ENCODE data around the gene EMX2. TPM values are rescaled to one million over a fixed set of nuclear protein-coding genes. Genes with fewer than 3 reads are reported as not detected.

The EMX2 gene
- total RNA-seq, 4 donors from 2014 or later, result 1.0 TPM; not detected in 3

DNA sequence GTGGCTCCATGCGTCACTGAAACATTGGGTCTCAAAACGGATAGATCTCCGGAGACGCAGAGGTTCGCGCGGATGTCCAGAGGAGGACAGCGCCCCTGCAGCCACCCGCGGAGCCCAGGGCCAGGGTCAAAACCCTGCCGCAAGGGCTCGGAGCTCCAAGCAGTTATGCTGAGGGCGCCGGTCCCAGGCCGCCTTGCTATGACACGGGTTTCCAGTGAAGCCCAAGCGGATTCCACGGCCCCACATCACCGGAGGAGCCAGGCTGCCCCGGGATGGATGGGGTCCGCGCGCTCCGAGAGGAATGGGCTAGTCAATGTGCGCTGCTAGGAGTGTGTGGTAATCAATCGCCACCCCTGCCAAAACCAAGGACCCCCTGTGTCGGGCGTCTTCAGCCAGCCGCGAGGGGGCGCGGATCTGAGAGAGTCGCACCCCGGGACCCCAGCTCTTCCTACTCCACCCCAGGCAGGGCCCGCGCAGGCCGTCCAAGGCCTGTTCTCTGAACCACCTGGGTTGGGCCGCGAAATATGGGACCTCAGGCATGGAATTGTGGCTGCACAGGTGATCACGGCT lies 5.6 kb upstream of the EMX2 start:
- Histone ChIP-seq H3K9me3 (no peaks in the 10 kb centered on the region), H3K27me3 (peaks cover 50% of the 10 kb centered on the region), H3K27ac (no peak overlapping the region), H3K36me3 (no peaks in the 10 kb centered on the region), H3K4me3 (replicated peaks in 1 of 3) (no peak overlapping the region), H3K4me1 (peaks cover 16 to 32% of the 10 kb centered on the region in 2 donors)
- DNase-seq, result no peak
- TF ChIP-seq, protein P1, sequence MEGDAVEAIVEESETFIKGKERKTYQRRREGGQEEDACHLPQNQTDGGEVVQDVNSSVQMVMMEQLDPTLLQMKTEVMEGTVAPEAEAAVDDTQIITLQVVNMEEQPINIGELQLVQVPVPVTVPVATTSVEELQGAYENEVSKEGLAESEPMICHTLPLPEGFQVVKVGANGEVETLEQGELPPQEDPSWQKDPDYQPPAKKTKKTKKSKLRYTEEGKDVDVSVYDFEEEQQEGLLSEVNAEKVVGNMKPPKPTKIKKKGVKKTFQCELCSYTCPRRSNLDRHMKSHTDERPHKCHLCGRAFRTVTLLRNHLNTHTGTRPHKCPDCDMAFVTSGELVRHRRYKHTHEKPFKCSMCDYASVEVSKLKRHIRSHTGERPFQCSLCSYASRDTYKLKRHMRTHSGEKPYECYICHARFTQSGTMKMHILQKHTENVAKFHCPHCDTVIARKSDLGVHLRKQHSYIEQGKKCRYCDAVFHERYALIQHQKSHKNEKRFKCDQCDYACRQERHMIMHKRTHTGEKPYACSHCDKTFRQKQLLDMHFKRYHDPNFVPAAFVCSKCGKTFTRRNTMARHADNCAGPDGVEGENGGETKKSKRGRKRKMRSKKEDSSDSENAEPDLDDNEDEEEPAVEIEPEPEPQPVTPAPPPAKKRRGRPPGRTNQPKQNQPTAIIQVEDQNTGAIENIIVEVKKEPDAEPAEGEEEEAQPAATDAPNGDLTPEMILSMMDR (IDR thresholded peaks at IDR 0.05), result no peak
- TF ChIP-seq POLR2A (IDR thresholded peaks at IDR 0.05), result no peak
- whole genome bisulfite sequencing, 2 donors, result 5 to 13% methylated on average over 13 to 20 of the region's 40 CpGs
- intact Hi-C loops (cut with DNase I), result no loop called here

DNA sequence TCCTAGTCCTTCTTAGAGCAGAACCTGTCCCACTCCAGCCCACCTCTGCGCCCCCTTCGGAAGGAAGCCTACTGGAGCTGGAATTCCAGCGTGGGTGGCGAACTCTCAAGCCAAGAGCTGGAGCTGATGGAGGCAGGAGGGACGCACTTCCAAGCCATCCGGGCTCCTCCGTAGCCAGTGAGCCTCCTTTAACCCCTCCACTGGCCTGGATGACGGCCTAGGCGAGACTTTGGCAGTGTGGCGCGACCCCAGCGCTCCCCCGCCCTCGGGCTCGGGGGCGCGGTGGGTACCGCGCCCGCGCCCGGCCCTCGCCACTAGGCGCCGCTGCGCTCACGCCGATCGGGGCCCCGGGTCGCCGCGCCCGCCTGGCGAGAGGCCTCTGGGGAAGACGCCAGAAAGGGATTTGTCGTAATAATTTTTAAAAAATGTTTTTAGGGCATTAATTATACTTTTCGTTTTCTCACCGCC lies 5.1 kb upstream of the EMX2 start:
- DNase-seq, result peak in 1 of 2 donors; percentile 26
- Histone ChIP-seq H3K9me3 (no peaks in the 10 kb centered on the region), H3K36me3 (no peaks in the 10 kb centered on the region), H3K27me3 (peaks cover 53% of the 10 kb centered on the region), H3K4me3 (replicated peaks in 1 of 3) (no peak overlapping the region), H3K4me1 (peaks cover 16 to 37% of the 10 kb centered on the region in 2 donors), H3K27ac (no peak overlapping the region)
- intact Hi-C loops (cut with DNase I), result no loop called here
- WGBS, 2 donors, result 8 to 12% methylated on average over 13 to 20 of the region's 39 CpGs
- TF ChIP-seq, protein P1 (IDR thresholded peaks at IDR 0.05), result peak in 4 of 6 experiments; percentile 55 to 80 (median 63)
- no peak for TF ChIP-seq POLR2A (IDR thresholded peaks at IDR 0.05)

DNA sequence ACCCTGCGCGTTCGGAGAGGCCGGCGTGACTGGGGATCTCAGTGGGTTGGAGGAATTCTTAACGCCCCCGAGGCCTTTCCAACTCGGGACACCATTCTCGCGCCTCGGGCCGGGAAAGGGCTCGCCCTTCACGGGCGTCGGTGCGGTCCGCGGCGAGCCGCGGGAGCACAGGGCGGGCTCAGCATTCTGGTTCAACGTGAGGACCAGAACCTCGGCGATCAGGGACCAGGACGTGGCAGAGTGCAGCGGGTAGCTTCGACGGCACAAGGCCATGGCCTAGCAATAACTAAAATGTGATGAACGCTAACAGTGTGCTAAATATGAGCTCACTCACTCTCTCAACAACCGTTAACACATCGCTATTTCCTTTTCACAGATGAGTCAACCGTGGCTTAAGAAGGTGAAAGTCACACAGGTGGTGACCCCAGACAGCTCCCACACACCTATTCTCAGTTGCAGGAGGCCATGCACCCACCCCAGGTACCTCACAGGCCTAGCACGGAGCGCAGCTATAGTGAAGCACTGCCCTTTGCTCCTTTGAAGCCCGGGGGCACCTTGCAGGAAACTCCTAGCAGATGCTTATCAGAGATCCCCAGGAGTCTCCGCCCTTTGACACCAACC lies 4.5 kb upstream of the EMX2 start:
- WGBS, 2 donors, result 19 to 21% methylated on average over 37 to 38 of the region's 38 CpGs
- Histone ChIP-seq H3K4me3 (replicated peaks in 1 of 3) (no peak overlapping the region), H3K27me3 (peaks cover 58% of the 10 kb centered on the region), H3K9me3 (no peaks in the 10 kb centered on the region), H3K36me3 (no peaks in the 10 kb centered on the region), H3K4me1 (peaks cover 16 to 42% of the 10 kb centered on the region in 2 donors), H3K27ac (no peak overlapping the region)
- intact Hi-C loops (cut with DNase I), result no loop called here
- DNase-seq, result no peak
- no peak for TF ChIP-seq POLR2A (IDR thresholded peaks at IDR 0.05)
- TF ChIP-seq, protein P1 (IDR thresholded peaks at IDR 0.05), result no peak

DNA sequence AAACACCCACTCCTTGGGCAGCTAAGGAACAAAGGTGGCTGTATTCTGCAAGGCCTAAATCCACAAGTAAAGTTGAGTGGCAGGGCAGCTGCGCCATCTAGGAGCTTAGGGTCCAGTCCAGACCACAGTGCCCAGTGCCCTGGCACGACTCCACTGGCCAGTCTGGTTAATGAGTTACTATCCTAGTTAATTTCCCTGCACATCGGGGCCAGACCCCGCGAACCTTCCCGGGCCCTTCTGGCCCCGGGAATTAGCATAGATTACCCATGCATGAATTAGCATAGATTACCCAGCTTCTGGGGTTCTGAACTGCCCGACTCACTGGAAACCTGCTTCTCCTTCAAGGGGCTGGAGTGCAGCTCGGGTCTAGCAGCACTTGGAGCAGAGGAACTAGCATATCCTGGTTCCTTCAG lies 3.2 kb upstream of the EMX2 start:
- no peak overlapping the region for H3K4me3 ChIP-seq (replicated peaks in 1 of 3)
- WGBS, 2 donors, result 34 to 39% methylated on average over 4 to 9 of the region's 9 CpGs
- no peak overlapping the region for H3K27ac ChIP-seq
- no peaks in the 10 kb centered on the region for H3K36me3 ChIP-seq
- DNase-seq, result no peak
- peaks cover 28 to 53% of the 10 kb centered on the region in 2 donors for H3K4me1 ChIP-seq
- intact Hi-C loops (cut with DNase I), result no loop called here
- no peak for TF ChIP-seq POLR2A (IDR thresholded peaks at IDR 0.05)
- TF ChIP-seq, protein P1 (IDR thresholded peaks at IDR 0.05), result no peak
- H3K9me3 ChIP-seq, result no peaks in the 10 kb centered on the region
- peaks cover 67% of the 10 kb centered on the region for H3K27me3 ChIP-seq
